Measurements from ENCODE around the gene SYCN.
"Not testable (repeated sequence)": the region's sequence is repeated elsewhere in the genome, so short reads cannot be mapped to it uniquely, and the experiment has no call there.

The SYCN gene, protein sequence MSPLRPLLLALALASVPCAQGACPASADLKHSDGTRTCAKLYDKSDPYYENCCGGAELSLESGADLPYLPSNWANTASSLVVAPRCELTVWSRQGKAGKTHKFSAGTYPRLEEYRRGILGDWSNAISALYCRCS

DNA sequence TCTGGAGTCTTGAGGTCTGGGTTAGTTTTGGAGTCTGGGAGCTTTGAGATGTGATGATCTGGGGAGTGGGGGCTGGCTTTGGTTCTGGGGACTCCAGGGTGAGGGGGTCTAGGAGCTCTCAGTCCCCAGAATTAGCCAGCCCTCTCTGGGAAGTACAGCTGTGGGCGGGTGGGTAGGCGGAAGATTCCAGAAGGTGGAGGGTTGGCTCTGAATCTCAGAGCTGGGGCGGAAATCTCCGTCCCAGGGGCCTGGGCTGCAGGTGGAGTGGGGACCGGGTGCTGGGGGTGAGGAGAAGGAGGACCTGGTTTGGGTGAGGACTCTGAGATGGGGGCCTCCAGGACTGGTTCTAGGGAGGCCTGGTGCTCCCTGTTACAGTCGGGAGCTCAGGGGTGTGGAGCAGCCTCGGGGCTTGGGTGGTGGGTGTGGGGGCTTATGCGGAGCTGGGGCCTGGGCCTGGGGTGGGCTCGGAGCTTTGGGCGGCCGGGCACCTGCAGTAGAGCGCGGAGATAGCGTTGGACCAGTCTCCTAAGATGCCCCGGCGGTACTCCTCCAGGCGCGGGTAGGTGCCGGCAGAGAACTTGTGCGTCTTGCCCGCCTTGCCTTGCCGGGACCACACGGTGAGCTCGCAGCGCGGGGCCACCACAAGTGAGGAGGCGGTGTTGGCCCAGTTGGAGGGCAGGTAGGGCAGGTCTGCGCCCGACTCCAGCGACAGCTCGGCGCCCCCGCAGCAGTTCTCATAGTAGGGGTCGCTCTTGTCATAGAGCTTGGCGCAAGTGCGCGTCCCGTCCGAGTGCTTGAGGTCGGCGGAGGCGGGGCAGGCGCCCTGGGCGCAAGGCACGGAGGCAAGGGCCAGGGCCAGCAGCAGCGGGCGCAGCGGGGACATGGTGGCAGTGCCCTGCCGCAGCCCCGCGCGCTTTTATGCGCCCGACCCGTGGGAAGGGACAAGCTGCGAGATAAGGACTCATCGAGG is at the start of gene SYCN:
TSS of gene SYCN (minus strand) at position 892 of the 970 bp plus-strand sequence. CDS start at position 883, 9 bp downstream.
- DNase-seq, result no peak

DNA sequence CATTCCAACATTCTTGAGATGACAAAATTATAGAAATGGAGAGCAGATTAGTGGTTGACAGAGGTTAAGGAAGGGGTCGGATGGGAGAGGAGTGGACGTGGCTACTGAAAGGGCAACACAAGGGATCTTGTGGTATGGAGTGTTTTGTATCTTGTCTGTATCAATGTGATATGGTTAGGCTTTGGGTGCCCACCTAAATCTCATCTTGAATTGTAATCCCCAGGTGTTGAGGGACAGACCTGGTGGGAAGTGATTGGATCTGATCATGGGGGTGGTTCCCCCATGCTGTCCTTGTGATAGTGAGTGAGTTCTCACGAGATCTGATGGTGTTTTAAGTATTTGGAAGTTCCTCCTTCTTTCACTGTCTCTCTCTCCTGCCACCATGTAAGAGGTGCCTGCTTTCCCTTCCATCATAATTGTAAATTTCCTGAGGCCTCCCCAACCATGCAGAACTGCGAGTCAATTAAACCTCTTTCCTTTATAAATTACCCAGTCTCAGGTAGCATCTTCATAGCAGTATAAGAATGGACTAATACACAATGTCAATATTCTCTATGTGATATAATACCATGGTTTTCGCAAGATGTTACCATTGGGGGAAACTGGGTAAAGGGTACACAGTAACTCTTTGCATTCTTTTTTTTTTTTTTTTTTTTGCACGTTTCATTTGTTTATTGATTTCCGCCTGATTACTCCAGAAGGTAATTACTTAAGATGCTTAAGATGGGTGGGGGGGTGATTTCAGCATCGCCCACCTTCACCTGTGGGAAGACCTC is 49.5 kb upstream of the SYCN start:
- DNase-seq, result no peak

DNA sequence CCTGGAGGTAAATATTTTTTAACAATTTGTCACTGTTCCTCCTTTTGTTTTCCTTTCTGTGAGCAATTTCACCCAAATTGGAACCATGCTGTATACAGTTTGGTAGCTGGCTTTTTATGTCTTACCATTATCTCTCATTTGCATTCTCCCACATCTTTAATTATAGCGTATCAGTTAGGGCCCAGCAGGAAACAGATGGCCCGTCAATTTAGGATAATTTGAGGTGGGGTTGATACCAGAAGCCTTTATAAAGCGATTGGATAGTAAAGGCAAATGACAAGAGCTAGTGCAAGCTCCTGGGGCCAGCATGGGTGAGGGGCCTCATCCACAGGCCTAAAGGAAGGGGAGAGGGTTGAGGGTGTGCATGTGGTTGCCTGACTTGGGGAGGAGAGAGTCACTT is 48.4 kb upstream of the SYCN start:
- no peak for DNase-seq

DNA sequence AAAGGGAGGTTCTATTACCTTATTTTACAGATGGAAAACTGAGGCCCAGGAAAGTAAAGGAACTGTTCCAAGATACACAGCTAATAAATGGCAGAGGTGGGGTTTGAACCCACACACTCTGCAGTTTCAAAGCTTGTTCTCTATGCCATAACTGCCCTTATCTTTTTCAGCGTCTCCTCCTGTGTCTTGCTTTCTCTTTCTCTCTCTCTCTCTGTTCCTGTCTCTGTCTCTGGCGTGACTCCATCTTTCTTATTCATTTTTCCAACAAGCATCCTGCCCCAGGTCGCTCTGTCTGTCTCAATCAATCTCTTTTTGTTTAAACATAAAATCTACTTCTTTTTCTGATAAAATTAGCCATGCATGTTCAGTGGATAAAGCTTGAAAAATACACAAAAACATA is 47.8 kb upstream of the SYCN start:
- no peak for DNase-seq

DNA sequence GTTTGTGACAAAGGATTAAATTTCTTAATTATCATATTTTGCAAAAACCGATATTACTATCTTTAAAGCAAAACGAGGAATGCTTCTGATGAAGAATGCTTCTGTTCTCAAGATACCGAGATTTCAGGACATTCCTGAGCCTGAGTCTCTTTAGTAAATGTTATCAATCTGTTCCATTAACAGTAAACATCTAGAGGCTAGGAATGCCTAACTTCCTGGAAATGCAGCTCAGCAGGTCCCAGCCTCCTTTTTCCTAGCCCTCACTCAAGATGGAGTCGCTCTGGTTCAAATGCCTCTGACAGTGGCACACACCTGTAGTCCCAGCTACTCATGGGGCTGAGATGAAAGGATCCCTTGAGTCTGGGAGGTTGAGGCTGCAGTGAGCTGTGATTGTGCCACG is 47.0 kb upstream of the SYCN start:
- DNase-seq, result no peak

DNA sequence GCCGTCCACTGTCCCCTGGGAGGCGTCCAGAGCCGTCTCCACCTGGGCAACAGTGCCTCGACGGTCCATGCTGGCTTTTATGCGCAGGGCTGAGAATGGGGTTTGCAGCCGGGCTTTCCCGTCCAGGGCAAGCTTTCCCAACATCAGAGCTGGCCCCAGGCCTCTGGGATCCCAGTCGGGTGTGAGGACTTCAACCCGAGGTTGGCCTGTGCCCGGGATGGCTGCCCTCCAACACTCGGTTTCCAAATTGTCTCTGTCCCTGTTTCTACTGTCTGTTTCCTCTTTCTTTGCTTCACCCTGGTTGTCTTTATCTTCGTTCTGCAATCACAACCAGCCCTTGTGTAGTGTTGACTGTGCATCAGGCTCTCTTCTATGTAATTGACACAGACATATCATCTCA is 44.7 kb upstream of the SYCN start, which contains the start of gene IFNL4:
TSS of gene IFNL4 (minus strand) at position 51 of the 400 bp plus-strand sequence.
- DNase-seq, result no peak

DNA sequence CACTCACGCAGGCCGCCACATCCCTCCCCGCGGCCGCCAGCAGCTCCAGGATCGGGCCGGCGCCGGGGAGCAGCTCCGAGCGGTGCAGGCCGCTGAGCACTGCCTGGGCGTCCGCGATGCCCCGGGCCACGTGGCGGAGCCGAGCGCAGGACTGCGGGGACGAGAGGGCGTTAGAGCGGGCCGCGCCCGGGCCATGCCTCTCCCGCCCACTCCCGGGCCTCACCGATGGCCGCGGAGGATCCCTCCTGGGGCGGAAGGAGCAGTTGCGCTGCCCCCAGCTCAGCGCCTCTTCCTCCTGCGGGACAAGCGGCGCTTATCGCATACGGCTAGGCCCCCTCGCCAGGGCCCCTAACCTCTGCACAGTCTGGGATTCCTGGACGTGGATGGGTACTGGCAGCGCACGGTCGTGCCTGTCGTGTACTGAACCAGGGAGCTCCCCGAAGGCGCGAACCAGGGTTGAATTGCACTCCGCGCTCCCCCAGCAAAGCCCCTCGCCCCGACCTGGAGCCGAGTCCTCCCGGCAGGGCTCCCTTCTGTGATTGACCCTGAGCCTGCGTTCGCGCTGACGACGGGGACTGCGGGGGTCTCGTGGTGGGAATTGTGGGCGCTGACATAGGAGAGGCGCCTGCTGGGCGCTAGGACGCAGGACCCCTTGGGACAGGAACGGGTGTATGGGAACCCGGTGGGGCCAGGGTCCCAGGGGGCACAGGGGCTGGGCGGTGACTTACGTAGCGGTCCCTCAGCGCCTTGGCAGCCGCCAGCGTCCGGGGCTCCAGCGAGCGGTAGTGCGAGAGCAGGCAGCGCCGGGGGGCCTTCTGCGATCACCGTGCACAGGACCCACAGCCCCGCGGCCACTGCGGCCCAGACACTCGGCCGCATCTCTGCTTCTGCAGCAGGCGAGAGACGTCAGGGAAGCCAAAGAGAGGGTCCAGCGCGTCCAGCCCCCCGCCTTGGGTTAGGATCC is 43.9 kb upstream of the SYCN start:
- peak in 2 of 3 donors; percentile 30 to 42 for DNase-seq

DNA sequence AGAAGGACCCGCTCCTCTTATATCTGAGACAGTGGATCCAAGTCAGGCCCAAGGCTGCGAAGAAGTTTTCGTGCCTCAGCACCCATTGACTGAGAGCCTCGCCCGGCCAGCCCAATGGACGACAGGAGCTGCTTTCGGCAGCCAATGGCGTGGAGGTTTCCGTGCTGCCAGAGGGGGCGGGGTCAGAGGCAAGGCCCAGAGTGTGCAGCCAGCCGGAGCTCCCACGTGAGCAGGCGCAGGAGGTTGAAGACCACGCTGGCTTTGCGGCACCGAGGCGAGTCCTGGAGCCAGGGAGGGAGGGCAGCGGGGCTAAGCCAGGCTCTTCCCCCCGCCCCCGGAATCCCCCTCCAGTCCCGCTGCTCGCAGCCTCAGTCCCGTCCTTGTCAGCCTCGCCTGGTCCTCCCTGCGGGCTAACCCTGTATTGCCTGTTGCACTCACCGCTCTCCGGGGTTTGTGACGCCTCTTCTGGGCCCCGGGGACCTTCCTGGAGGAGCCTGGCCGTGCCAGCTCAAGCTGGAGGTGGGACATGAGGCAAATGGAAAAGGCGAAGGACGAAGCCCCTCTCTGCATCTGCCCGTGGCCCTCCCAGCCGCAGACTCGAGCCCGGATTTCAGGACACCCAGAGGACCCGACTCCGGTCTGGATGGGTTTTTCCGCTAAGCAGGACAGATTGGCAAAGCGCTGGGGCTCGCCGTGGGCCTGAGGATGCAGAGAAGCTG is 43.0 kb upstream of the SYCN start:
- peak in 1 of 3 donors; percentile 11 for DNase-seq

DNA sequence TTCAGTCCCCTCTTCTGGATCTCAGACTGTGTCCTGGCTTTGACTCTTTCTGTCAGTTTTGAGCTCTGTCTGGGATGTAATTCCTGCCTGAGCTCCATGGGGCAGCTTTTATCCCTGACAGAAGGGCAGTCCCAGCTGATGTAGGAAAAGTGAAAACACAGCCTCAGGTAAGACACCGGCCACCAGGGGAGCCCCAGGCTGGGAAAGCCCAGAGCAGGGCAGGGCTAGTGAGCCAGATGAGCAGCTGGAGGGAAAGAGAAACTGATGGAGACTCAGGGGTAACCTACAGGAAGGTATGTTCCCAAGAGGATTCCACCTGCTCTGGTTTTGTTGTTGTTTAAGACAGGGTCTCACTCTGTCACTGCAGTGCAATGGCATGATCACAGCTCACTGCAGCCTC is 41.1 kb upstream of the SYCN start:
- DNase-seq, result not testable (repeated sequence)

DNA sequence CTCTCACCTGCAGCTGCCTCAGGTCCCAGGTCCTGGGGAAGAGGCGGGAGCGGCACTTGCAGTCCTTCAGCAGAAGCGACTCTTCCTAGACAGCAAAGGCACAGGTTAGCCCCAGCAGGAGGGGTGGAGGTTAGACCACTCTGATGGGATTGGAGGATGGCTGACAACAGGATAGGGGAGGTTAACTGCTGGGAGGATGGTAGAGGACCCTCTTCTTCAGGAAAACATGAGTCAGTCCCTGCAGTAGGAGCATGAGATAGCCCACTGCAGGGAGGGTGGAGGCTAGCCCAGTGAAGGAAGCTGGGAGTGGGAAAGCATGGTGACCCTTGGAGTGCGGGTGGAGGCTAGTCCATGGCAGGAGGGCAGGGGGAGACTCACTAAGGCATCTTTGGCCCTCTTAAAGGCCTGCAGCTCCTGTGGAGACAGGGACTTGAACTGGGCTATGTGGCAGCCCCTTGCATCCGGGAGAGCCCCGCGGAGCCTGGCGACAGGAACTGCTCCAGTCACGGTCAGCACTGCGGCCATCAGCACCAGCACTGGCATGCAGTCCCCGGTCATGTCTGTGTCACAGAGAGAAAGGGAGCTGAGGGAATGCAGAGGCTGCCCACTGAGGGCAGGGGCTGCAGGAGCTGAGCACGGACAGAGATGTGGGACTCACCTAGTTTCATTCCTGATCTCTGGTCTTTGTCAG is 40.5 kb upstream of the SYCN start, which contains the start of gene IFNL3:
TSS of gene IFNL3 (minus strand) at position 597 of the 691 bp plus-strand sequence. CDS start at position 558, 39 bp downstream.
- not testable (repeated sequence) for DNase-seq

DNA sequence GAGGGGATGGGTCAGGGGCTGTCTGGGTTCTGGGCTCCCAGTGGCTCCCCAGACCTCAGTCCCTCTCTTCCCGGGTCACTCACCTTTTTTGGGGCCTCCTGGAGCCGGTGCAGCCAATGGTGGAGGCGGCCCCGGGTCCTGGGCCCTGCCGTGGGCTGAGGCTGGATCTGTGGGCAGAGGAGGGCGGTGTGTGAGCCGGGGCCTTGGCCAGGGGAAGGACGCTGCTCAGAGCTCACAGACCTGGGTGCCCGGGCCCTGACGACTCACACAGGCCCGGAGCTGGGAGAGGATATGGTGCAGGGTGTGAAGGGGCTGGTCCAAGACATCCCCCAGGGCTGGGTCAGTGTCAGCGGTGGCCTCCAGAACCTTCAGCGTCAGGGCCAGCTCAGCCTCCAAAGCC is 39.7 kb upstream of the SYCN start:
- DNase-seq, result not testable (repeated sequence)

DNA sequence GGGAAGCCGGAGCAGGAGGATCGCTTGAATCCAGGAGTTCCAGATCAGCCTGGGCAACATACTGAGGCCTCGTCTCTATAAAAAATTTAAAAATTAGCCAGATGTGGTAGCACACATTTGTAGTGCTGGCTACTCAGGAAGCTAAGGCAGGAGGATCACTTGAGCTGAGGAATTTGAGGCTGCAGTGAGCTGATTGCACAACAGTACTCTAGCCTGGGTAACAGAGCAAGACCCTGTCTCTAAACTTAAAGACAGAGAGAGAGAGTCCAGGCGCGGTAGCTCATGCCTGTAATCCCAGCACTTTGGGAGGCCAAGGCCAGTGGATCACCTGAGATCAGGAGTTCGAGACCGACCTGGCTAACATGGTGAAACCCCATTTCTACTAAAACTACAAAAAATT is 36.4 kb upstream of the SYCN start:
- no peak for DNase-seq

DNA sequence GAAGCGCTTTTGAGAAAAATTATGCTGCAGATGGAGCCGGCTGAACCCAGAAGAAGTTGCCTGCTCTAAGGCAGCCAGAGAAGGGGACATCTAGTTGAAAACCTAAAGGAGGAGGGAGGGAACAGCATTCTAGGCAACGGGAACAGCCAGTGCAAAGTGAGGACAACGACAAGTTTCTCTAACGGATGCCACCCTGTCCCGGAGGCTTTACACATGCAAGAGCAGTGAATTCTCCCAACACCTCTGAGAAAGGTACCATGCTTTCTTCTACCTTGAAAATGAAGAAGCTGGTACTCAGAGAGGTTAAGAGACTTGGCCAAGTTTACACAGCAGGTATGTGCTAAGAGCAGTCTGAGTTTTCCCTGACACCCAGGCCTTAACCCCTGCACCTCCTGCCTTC is 34.9 kb upstream of the SYCN start:
- no peak for DNase-seq

DNA sequence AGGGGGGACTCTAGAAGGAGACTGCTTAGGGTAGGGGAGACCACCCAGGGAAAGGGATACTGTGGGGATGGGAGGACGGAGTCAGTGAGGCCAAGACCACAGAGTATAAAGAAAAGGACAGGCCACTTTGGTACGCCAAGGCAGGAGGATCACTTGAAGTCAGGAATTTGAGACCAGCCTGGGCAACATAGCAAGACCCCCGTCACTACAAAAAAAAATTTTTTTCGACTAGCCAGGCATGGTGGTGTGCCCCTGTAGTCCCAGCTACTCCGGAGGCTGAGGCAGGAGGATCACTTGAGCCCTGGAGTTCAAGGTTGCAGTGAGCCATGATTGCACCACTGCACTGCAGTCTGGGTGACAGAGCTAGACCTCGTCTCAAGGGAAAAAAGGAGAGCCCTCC is 34.1 kb upstream of the SYCN start:
- DNase-seq, result no peak

DNA sequence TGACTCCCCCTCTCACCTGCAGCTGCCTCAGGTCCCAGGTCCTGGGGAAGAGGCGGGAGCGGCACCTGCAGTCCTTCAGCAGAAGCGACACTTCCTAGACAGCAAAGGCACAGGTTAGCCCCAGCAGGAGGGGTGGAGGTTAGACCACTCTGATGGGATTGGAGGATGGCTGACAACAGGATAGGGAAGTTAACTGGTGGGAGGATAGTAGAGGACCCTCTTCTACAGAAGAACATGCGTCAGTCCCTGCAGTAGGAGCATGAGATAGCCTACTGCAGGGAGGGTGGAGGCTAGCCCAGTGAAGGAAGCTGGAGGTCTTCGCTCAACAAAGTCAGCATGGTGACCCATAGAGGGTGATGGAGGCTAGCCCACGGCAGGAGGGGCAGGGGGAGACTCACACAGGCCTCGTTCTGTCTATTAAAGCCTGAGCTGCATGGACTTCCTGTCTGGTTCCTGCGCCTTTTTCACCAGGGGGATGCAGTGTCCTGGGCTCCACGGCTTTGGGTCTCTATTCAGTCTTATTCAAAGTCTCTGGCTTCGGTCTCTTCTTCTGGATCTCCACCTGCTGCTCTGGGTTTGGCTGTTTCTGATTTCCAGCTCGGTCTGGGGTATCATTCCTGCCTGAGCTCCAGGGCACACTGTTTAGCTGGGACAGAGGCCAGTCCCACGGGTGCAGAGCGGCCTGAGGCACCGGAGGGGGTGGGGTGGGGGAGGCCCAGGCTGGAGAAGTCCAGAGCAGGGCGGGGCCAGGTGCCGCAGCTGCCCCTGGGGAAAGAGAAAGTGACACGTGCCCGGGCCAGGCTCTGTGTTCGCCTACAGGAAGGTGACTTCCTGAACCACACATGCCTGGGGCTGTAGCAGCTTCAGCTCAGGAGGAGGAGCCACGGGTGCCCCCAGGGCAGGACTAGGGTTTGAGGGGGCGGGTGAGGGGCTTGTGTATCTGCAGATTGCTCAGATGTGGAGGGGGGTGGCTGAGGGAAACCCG is 33.4 kb upstream of the SYCN start:
- peak in 2 of 3 donors; percentile 23 to 35 for DNase-seq

DNA sequence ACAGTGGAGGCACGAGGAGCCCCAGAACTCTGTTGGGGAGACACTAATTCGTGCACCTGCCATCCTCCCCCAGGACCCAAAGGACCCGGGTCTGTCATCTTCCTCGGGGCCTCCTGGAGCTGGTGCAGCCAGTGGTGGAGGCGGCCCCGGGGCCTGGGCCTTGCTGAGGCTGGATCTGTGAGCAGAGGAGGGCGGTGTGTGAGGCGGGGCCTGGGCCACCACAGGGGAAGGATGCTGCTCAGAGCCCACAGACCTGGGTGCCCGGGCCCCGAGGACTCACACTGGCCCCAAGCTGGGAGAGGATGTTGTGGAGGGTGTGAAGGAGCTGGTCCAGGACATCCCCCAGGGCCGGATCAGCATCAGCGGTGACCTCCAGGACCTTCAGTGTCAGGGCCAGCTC is 32.5 kb upstream of the SYCN start:
- no peak for DNase-seq

DNA sequence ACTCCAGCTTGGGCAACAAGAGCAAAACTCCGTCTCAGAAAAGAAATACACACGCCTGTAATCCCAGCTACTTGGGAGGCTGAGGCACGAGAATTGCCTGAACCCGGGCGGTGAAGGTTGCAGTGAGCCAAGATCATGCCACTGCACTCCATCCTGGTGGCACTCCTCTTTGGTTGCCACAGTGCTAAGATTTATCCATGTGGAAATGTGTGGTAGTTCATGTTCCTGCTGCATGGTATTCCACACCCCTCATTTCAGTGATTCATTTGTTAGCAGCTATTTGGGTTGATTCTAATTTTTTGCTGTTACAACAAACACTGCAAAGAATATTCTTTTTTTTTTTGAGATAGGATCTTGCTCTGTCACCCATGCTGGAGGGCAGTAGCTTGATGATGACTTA is 28.6 kb upstream of the SYCN start:
- no peak for DNase-seq

DNA sequence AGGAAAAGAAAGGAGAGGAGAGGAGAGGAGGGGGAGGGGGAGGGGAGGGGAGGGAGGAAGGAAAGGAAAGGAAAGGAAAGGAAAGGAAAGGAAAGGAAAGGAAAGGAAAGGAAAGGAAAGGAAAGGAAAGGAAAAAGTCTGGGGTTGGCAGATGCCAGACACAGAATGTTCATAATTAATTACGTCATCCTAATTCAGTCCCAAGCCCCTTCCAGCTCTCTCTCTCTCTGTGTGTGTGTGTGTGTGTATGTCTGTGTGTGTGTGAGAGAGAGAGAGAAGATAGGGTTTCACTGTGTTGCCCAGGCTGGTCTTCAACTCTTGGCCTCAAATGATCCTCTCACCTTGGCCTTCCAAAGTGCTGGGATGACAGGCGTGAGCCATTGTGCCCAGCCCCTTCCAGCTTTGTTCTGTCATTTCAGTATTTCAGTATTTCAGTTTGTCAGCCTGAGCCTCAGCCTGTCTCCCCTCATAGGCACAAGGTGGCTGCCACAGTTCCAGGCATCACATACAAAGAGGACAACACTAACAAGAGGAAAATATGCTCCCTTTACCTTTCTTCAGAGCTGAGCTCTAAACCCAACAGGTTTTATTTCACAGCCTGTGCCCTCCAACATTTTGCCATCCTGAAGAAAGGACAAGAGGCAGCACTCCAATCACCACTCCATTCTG is 26.2 kb upstream of the SYCN start:
- no peak for DNase-seq

DNA sequence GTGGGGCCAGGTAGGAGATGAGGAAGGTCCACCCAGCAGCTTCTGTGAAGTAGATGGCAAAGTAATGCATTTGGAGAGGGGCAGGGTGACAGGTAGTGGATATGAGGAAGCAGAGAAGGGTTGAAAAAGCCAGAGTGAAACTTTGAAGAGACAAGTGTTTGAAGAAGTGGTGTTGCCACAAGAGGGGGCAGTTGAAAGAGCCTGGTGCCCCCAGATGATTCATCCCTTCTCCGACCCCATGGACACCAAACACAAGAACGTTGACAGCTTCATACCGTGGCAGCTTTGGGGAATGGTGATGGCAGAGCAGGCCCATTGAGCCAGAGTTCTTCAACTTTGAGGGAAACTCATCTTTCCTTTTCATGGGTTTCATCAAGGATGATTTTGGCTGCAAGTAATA is 20.8 kb upstream of the SYCN start:
- DNase-seq, result no peak

Measured in suppressor macrophage treated with lipopolysaccharide for 1 hour (primary cell).